AG09319 (cell line): Measurements from ENCODE around the gene VANGL2.

Source experiments
- DNase-seq: peaks from one replicate; pipeline ENCODE4 v3.0.0-alpha.2; 2010; ENCODE audit warnings: low read depth; ENCODE audit errors: extremely low read depth
- CTCF ChIP-seq: IDR thresholded peaks from 2 replicates; pipeline ENCODE4 v1.5.1; 2011; ENCODE audit warnings: low read depth, mild to moderate bottlenecking, inconsistent platforms, low read length, moderate library complexity

VANGL2 gene

GRCh38 chr1:160453443-160453842, 53.1 kb downstream of the VANGL2 start:
- DNase-seq: no peak
- TF ChIP-seq CTCF: no peak

- DNase-seq: no peak
- TF ChIP-seq CTCF: no peak
These were observed 54.2 kb downstream of the VANGL2 start for GRCh38 chr1:160454371-160455152.

GRCh38 chr1:160455153-160455517, 54.8 kb downstream of the VANGL2 start:
- no peak for DNase-seq
- no peak for TF ChIP-seq CTCF

GRCh38 chr1:160459056-160459455, 58.7 kb downstream of the VANGL2 start:
- TF ChIP-seq CTCF: no peak
- no peak for DNase-seq

GRCh38 chr1:160459687-160460086, 59.3 kb downstream of the VANGL2 start:
- no peak for DNase-seq
- TF ChIP-seq CTCF: no peak

- TF ChIP-seq CTCF: no peak
- DNase-seq: no peak
These were observed 59.9 kb downstream of the VANGL2 start for GRCh38 chr1:160460214-160460642.

GRCh38 chr1:160460683-160461287, 60.4 kb downstream of the VANGL2 start:
- no peak for TF ChIP-seq CTCF
- DNase-seq: no peak
